SIG-M5 treated with dmso at 0.1 percent for 504 hours (cell line): ENCODE data around the gene ZNF691.

Source experiments
- DNase-seq: peaks from one replicate; lab custom pipeline; 2025; ENCODE audit not compliant: unreplicated experiment; lab: John Stamatoyannopoulos, UW

ZNF691 gene

GRCh38 chr1:42832641-42833240, 13.7 kb upstream of the ZNF691 start:
- DNase-seq, result no peak

DNA sequence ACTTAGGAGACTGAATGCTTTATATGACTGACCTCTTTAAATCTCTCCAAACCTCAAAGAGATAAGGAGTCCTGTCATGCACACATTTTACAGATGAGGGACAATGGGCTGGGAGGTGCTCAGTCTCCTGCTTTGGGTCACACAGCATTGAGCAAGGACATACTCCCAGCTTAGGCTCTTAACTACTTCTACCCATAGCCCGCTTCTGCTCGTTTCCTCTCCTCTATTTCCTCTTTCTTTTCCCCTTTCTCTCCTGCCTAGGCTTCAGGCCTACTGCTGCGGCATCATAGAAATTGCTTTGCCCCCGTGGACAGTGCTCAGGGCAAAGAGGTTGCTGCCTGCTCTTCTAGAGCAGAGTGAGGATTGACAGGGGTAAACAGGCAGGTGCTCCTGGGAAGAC, 12.4 kb upstream of the ZNF691 start:
- DNase-seq, result peak; percentile 75

- no peak for DNase-seq
Observed at GRCh38 chr1:42834803-42835202, 11.6 kb upstream of the ZNF691 start.

- no peak for DNase-seq
Observed at GRCh38 chr1:42835422-42835821, 11.0 kb upstream of the ZNF691 start.

GRCh38 chr1:42837709-42838108, 8.7 kb upstream of the ZNF691 start:
- DNase-seq, result no peak

GRCh38 chr1:42838482-42839190, 7.8 kb upstream of the ZNF691 start:
- no peak for DNase-seq

DNA sequence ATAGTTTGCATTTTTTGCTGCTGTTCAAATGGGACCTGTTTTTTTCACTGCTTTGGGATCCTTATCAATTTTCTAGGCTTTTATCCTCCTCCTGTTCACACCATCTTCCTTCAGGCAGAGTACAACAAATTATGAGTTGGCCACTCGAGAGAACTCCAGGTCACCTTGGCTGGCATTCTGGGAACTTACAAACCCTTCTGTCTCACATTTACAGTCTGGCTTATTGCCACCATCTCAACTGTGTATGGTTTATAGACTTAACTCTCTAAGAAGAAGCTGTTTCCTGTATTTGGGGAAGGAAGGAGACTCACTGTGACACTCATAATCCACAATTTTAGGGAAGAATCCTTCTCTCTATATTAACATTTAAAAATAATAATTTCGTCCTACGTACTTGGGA, 5.4 kb upstream of the ZNF691 start:
- DNase-seq, result no peak

GRCh38 chr1:42841440-42842147, 4.8 kb upstream of the ZNF691 start:
- DNase-seq, result no peak

GRCh38 chr1:42844592-42845140, 1.7 kb upstream of the ZNF691 start:
- DNase-seq, result no peak

DNA sequence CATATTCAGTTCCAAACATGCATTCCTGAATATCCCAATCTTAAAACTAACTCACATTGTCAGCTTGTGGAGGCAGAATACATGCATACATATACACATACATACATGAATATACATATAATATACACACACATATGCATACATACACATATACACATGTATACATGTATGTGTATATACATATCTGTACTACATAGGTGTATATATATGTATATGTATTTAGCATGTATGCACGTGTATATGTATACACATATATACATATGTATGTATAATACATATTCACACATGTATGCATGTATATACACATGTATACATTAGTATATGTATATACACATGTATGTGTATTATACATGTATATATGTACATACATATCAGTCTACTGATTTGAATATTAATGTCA, 1.2 kb upstream of the ZNF691 start:
- DNase-seq, result no peak

DNA sequence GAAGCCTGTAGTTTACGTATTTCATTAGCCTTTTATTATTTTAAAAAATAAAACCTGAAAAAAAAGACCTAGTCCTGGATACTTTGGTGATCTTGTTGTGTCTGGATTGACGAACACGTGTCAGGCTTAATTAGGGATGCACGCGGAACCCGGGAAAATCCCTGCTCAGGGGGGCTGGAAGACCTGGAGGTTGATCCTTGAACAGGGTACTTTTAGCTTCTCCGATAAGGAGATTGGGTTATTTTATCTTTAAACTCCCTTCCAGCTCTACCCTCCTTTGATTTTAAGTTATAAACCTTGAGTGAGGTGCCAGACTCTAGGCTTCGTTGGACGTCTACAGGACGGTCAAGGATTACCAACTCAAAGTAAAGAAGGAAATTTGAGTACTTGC, 552 bp upstream of the ZNF691 start:
- no peak for DNase-seq

DNA sequence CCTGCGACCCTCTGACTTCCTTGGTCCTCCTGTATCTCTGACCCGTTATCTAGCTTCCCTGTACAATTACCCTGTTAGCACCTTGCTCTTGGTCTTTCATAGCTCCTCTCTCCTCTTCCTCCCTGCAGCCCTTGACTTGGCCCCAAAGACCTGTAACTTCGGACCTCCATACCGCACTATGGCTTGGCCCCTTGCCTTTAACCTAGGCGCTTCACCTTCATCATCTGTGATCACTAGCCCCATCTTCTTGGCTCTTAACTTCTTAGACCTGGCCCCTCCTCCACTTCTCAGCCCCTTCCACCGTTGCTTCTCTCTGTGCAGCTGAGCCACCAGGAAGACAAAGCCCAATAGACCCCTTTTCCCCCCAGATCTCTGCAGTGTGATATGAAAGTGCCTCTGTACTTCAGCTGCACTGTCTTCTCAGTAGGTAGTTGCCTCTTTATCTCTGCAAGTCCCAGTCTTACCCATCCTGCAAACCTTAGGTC, 740 bp downstream of the ZNF691 start:
- no peak for DNase-seq

DNA sequence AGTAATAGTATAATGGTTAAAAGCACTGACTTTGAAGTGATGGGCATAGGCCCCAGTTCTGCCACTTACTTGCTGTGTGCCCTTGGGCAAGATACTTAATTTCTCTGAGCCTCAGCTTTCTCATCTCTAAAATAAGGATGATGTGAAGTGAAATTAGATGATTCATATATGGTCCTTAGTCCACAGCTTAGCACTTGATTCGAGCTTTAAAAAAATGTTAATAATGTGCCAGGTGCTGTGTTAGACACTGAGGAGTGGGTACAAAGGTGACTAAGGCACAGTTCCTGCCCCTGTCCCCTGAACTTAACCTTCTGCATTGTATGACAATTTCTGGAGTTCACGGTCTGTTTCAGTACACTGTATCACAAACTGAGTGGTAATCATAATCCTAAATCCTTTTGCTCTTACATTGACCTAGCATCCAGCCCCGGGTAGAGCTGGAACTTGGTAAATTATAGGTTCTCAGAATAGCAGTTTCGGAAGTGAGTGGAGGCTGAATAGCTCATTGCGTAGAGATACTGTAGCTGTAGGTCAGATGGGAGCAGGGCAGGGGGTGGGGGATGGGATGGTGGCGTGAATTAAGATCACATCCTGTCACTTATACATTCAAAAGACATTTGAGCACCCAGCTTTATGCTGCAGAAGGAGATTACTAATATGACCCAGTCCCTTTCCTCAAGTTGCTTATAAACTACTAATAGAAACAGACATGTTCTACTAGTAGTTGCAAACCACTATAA, 1.5 kb downstream of the ZNF691 start:
- no peak for DNase-seq

GRCh38 chr1:42848823-42849537, 2.6 kb downstream of the ZNF691 start:
- DNase-seq, result no peak

GRCh38 chr1:42849944-42850343, 3.5 kb downstream of the ZNF691 start:
- DNase-seq, result no peak

DNA sequence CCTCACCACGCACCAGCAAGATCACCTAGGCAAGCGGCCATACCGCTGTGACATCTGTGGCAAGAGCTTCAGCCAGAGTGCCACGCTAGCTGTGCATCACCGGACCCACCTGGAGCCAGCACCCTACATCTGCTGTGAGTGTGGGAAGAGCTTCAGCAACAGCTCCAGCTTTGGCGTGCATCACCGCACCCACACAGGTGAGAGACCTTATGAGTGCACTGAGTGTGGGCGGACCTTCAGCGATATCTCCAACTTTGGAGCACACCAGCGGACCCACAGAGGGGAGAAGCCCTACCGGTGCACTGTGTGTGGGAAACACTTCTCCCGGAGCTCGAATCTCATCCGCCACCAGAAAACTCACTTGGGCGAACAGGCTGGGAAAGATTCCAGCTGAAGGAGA, 5.0 kb downstream of the ZNF691 start:
- no peak for DNase-seq

DNA sequence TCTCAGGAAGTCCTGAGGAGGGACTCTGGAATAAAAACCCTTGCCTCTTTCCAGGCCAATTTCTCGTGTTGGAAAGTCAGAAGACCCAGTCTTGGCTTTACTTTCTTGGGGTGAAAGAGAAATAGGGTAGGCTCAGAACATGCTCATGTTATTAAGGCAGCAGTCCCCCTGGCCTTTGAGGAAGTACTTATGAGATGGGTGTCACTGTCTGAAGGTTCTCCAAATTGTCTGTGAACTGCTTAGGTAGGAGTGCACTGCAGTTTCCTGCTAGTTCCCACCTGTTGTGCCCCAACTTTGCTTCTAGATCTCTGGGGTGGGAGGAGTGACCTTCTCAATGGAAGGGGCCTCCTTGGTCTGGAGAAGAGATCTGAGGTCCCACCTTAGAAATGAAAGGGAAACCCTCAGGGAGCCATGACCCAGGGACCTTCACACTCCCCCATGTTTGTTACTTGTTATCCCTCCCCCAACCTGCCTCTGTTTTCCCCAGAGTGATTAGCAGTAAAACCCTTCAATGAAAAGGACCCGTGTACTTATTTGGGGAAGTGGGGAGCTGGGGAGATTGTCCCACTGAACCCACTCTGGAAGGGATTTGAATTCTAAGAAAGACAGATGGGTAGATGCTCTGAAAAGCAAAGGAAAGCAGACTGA, 5.7 kb downstream of the ZNF691 start:
- DNase-seq, result no peak

GRCh38 chr1:42852608-42852980, 6.2 kb downstream of the ZNF691 start:
- no peak for DNase-seq

DNA sequence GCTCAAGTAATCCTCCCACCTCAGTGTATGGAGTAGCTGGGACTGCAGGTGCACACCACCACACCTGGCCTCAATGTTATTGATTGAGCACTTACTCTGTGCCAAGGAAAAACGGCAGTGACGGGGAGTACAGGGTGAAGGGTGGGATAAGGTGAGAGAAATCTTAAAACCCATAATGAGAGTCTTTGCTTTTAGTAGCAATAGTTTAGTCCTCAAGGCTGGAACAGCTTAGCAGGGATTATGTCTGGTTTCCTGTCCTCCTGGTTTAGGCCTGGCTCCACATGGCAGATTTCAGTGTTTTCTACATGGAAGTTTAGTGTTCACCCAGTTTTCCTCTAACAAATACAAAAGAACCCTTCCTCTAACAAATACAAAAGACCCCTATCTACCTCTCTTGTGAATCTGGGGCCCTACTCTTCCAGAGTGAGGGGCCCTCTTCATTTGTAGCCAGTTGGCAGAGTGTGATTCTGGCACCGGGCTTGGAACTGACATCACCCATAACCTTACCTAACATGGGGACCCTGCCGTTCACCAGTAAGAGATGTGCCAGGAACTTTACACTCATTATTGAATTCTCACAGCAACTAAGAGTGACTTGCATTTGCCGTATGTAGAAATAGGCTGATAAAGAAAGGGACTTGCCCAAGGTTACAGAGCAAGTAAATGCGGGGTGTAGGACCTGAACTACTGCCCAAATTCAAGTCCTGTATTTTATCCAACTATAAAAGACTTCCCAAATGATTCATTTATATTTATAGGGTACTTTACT, 6.9 kb downstream of the ZNF691 start:
- no peak for DNase-seq
